ENCODE data around the gene TOMM5.
A peak's percentile ranks its signal among the peaks of the same experiment; 100 is the strongest.

TOMM5 gene

DNA sequence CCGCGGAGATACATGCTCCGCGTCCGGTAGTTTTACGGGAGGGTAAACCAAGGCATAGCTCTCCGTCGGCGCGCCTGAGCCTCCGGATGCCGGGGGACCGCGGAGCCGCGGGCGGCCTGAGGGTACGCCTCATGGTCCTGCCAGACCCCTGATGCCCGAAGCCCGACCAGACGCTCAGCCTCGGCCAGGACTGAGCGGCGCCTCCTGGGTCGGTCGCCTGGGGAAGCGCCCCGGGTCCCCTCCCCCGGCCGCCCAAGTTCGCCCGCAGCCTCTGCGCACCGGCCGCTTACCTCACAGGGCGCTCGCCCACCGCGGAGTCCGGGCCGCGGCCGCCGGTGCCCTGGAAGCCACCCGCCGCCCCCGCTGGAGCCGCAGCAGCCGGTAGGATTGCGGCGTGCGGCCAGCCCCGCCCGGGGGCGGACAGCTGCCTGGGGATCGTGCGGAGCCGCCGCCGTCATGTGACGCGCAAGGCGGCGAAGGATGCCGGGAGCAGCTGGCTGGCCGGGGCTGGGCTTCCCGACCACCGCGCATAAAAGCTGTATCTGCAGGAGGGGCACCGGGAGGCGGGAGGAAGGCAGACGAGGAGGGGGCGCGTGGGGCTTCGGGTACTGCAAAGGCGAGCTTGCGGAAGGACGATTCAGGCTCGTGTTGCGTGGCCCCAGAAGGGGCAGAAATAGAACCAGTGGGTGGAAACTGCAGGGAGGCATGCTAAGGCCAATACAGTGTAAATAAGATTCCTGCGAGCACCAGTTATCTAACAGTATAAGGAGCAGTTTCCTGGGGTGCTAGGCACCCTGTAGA, 16.3 kb downstream of the TOMM5 start, which contains the start of gene FBXO10:
Gene FBXO10, minus strand, starts transcription at position 460 of the 801 bp plus-strand sequence. CDS start 34,612 bp downstream, outside the sequence.
- H3K4me3 ChIP-seq (ENCODE audit: low read length) = peak within 1 kb of the TSS; percentile 88
- WGBS = 2% methylated on average over 81 of the region's 81 CpGs
- H3K9ac ChIP-seq (ENCODE audit: low read depth, low read length) = peak within 1 kb of the TSS; percentile 83
- H3K36me3 ChIP-seq (ENCODE audit: insufficient read depth, low read length) = peaks cover 14% of the 10 kb centered on the region
- H3K27ac ChIP-seq (ENCODE audit: low read depth, low read length) = peak within 1 kb of the TSS; percentile 78
- H3K9me3 ChIP-seq (ENCODE audit: insufficient read depth, low read depth, low read length) = no peaks in the 10 kb centered on the region
- peaks cover 33% of the 10 kb centered on the region for H3K4me1 ChIP-seq (ENCODE audit: insufficient read depth, low read length)
- no peaks in the 10 kb centered on the region for H3K27me3 ChIP-seq (ENCODE audit: insufficient read depth, low read length)

DNA sequence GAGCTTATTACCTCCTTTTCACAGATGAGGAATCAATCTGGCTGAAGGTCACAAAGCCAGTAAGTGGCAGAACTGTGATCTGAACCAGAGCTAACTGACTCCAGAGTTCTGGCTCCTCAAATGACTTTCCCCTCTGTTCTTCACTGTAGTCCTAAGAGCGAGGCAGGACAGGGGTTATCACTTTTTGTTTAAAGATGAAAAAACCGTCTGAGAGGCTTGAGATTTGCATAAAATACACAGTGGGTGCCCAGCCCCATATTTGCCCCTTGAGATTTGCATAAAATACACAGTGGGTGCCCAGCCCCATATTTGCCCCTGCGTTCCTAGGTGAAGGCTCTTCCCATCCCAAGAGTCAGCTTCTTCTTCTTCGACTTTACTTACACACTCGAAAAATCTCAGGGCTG, 16.9 kb downstream of the TOMM5 start:
- Histone ChIP-seq H3K9ac (ENCODE audit: low read depth, low read length) (peak overlapping the region; percentile 83), H3K27me3 (ENCODE audit: insufficient read depth, low read length) (no peaks in the 10 kb centered on the region), H3K9me3 (ENCODE audit: insufficient read depth, low read depth, low read length) (no peaks in the 10 kb centered on the region), H3K27ac (ENCODE audit: low read depth, low read length) (peak overlapping the region; percentile 78), H3K4me3 (ENCODE audit: low read length) (peak overlapping the region; percentile 88), H3K36me3 (ENCODE audit: insufficient read depth, low read length) (peaks cover 8% of the 10 kb centered on the region), H3K4me1 (ENCODE audit: insufficient read depth, low read length) (peaks cover 33% of the 10 kb centered on the region)
- WGBS = 11% methylated on average over 5 of the region's 5 CpGs

DNA sequence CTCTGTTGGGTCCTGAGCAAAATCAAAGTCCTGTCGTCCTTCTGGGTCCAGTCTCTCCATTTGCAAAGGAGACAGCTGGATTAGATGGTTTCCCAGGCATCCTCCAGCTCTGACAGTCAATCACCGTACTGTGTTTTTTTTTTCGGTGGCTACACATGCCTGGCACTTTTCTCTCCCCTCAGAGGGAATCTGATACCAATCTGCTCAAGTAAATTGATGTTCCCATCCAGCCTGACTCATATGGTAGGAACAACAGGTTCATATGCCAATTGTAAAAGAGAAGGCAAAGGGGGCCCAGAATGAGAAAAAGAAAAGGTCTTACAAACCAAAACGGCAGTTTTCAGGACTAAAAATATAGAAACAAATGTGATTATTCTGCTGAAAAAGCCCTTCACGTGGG, 17.4 kb downstream of the TOMM5 start:
- 58% methylated on average over 5 of the region's 5 CpGs for WGBS
- Histone ChIP-seq H3K27me3 (ENCODE audit: insufficient read depth, low read length) (no peaks in the 10 kb centered on the region), H3K9ac (ENCODE audit: low read depth, low read length) (no peak overlapping the region), H3K36me3 (ENCODE audit: insufficient read depth, low read length) (peaks cover 4% of the 10 kb centered on the region; the same call in 1 of the 2 replicates), H3K9me3 (ENCODE audit: insufficient read depth, low read depth, low read length) (no peaks in the 10 kb centered on the region), H3K4me3 (ENCODE audit: low read length) (peak overlapping the region; percentile 88), H3K4me1 (ENCODE audit: insufficient read depth, low read length) (peaks cover 33% of the 10 kb centered on the region), H3K27ac (ENCODE audit: low read depth, low read length) (peak overlapping the region; percentile 77; the same call in 1 of the 2 replicates)

DNA sequence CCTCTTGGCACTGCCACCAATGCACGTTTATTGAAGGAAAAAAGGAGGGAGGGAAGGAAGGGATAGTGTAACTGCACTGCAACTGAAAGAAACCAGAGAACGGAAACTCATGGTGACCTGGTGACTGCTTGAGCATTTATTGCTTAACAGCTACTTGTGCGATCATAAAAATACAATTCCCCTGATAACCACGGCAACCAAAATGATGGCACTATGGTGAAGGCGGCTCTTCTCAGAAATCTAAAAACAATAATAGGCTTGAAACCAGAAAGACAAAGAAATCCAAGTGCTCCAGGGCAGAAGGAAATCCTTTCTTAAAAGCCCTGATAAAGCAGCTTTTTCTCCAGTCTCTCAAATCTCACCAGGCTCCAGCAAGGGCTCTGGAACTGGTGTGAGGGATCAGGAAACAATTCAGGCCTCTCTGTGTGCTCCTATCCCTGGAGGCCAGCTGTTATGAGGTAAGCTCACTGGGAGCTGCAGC, 18.1 kb downstream of the TOMM5 start:
- H3K36me3 ChIP-seq (ENCODE audit: insufficient read depth, low read length) = peaks cover 3% of the 10 kb centered on the region; the same call in 1 of the 2 replicates
- no peaks in the 10 kb centered on the region for H3K9me3 ChIP-seq (ENCODE audit: insufficient read depth, low read depth, low read length)
- H3K27ac ChIP-seq (ENCODE audit: low read depth, low read length) = peak overlapping the region; percentile 77
- H3K4me1 ChIP-seq (ENCODE audit: insufficient read depth, low read length) = peaks cover 33% of the 10 kb centered on the region
- no peaks in the 10 kb centered on the region for H3K27me3 ChIP-seq (ENCODE audit: insufficient read depth, low read length)
- WGBS = 63% methylated on average over 5 of the region's 5 CpGs
- H3K4me3 ChIP-seq (ENCODE audit: low read length) = peak overlapping the region; percentile 88
- H3K9ac ChIP-seq (ENCODE audit: low read depth, low read length) = peak overlapping the region; percentile 48; the same call in 1 of the 2 replicates

DNA sequence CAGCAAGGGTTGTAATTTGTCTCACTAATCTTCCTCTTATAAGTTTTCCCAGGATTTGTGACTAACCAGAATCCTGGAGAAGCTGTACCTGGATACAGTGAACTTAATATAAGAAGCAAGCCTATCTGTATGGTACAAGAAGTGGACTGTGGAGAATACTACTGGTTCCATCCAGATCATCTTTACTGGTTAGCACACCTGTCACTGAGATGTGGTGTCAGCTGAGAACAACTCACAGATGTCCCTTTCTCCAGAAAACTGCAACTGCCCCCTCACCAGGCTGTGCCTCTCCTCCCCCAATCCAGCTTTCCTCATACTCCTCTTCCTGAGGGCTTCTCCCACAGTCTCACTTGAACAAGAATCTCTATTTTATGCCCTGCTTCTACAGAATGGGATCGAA, 21.1 kb downstream of the TOMM5 start:
- no peak overlapping the region for H3K4me3 ChIP-seq (ENCODE audit: low read length)
- peaks cover 32% of the 10 kb centered on the region for H3K4me1 ChIP-seq (ENCODE audit: insufficient read depth, low read length)

DNA sequence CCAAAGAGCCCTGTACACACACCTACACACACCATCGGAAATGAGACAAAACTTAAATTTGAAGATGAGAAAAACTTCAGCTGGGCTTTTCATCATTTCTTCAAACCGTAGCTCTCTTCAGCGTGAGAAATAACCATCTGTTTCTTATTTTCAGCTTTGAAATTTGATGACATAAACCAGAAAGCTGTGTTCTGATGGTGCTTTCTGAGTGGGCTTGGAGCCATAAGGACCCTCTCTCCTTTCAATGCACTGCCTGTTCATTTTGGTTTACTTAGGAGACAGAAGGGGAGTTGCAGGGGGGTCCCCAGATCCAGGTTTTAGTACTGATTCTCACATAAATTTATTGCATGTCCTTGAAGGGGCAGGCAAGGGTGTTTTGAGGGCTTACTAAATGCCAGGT, 25.7 kb downstream of the TOMM5 start:
- WGBS = 95% methylated on average over 3 of the region's 3 CpGs
- H3K27me3 ChIP-seq (ENCODE audit: insufficient read depth, low read length) = no peaks in the 10 kb centered on the region
- no peak overlapping the region for H3K27ac ChIP-seq (ENCODE audit: low read depth, low read length)
- peaks cover 13% of the 10 kb centered on the region; the same call in 1 of the 2 replicates for H3K9me3 ChIP-seq (ENCODE audit: insufficient read depth, low read depth, low read length)
- peaks cover 9% of the 10 kb centered on the region for H3K4me1 ChIP-seq (ENCODE audit: insufficient read depth, low read length)
- no peak overlapping the region for H3K9ac ChIP-seq (ENCODE audit: low read depth, low read length)
- peaks cover 16% of the 10 kb centered on the region for H3K36me3 ChIP-seq (ENCODE audit: insufficient read depth, low read length)
- no peak overlapping the region for H3K4me3 ChIP-seq (ENCODE audit: low read length)

More for the DNA sequence above, 21.1 kb downstream of the TOMM5 start:
- no CpG with 5 or more reads among the region's 1 CpG for WGBS
- Histone ChIP-seq H3K27ac (ENCODE audit: low read depth, low read length) (no peak overlapping the region), H3K27me3 (ENCODE audit: insufficient read depth, low read length) (no peaks in the 10 kb centered on the region), H3K9ac (ENCODE audit: low read depth, low read length) (no peak overlapping the region), H3K9me3 (ENCODE audit: insufficient read depth, low read depth, low read length) (no peaks in the 10 kb centered on the region), H3K36me3 (ENCODE audit: insufficient read depth, low read length) (no peaks in the 10 kb centered on the region; the same call in 1 of the 2 replicates)

DNA sequence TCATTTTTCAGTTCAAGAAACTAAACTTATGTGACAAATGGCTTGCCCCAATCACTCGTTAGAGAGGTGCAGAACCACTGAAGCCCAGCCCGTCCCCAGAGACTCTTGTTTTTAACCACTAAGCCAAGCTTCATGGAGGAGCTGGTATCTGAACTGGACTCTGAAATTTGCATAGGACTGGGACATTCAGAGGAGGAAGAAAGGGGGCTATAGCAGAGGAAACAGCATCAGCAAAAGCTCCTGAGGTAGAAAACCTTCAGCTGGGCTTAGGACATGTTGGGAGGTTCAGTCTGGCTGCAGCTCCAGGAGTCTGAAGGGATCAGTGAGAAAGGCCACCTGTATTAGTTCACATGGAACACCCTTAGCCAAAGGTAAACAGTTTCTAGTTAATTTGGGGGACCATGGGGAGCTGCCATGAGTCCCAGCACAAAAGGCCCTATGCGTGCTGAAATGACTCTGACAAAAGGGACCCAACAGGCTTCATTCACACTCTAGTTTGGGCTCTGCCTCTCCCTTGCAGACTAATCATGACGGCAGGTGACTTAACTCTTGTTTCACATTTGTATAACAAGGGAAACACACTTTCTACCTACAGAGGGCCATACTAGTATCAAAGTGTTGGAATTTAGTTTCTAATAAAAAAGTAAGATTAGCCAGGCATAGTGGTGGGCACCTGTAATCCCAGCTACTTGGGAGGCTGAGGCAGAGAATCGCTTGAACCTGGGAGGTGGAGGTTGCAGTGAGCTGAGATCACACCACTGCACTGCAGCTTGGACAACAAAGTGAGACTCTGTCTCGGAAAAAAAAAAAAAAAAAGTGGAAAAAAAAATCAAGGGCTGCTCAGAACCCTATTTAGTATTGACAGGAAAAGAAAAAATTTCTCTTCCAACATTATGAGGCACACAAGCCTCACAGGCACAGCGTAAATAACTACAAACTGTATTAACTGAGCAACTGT, 26.5 kb downstream of the TOMM5 start:
- peaks cover 13% of the 10 kb centered on the region; the same call in 1 of the 2 replicates for H3K9me3 ChIP-seq (ENCODE audit: insufficient read depth, low read depth, low read length)
- peaks cover 16% of the 10 kb centered on the region for H3K36me3 ChIP-seq (ENCODE audit: insufficient read depth, low read length)
- no peaks in the 10 kb centered on the region for H3K27me3 ChIP-seq (ENCODE audit: insufficient read depth, low read length)
- WGBS = 83% methylated on average over 6 of the region's 7 CpGs
- no peak overlapping the region for H3K4me3 ChIP-seq (ENCODE audit: low read length)
- no peak overlapping the region for H3K9ac ChIP-seq (ENCODE audit: low read depth, low read length)
- peak overlapping the region; percentile 47; the same call in 1 of the 2 replicates for H3K27ac ChIP-seq (ENCODE audit: low read depth, low read length)
- H3K4me1 ChIP-seq (ENCODE audit: insufficient read depth, low read length) = peaks cover 9% of the 10 kb centered on the region

DNA sequence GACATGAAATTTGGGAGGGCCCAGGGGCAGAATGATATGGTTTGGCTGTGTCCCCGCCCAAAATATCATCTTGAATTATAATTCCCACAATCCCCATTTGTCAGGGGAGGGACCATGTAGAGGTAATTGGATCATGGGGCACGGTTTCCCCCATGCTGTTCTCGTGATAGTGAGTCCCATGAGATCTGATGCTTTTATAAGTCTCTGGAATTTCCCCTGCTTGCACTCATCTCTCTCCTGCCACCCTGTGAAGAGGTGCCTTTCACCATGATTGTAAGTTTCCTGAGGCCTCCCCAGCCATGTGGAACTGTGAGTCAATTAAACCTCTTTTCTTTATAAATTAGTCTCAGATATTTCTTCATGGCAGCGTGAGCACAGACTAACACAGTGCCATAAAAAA, 27.5 kb downstream of the TOMM5 start:
- Histone ChIP-seq H3K27me3 (ENCODE audit: insufficient read depth, low read length) (no peaks in the 10 kb centered on the region), H3K36me3 (ENCODE audit: insufficient read depth, low read length) (peaks cover 16% of the 10 kb centered on the region), H3K4me3 (ENCODE audit: low read length) (no peak overlapping the region), H3K4me1 (ENCODE audit: insufficient read depth, low read length) (peaks cover 9% of the 10 kb centered on the region), H3K9ac (ENCODE audit: low read depth, low read length) (no peak overlapping the region), H3K9me3 (ENCODE audit: insufficient read depth, low read depth, low read length) (peaks cover 13% of the 10 kb centered on the region; the same call in 1 of the 2 replicates), H3K27ac (ENCODE audit: low read depth, low read length) (no peak overlapping the region)
- WGBS = 95% methylated on average over 3 of the region's 4 CpGs

DNA sequence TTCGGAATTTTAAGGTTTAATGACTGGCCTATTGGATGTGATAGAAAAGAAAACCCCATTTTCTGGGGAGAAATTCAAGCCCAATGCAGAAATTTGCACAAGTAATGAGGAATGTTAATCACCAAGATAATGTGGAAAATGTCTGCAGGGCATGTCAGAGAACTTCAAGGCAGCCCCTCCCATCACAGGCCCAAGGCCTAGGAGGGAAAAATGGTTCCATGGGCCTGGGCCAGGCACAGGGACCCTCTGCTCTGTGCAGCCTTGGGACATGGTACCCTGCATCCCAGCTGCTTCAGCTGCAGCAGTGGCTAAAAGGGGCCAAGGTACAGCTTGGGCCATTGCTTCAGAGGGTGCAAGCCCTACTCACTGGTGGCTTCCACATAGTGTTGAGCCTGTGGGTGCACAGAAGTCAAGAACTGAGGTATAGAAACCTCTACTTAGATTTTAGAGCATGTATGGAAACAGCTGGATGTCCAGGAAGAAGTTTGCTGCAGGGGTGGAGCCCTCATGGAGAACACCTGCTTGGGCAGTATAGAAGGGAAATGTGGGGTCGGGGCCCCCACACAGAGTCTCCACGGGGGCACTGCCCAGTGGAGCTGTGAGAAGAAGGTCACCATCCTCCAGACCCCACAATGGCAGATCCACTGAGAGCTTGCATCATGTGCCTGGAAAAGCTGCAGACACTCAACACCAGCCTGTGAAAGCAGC, 28.4 kb downstream of the TOMM5 start:
- peaks cover 17% of the 10 kb centered on the region for H3K4me1 ChIP-seq (ENCODE audit: insufficient read depth, low read length)
- H3K36me3 ChIP-seq (ENCODE audit: insufficient read depth, low read length) = peaks cover 16% of the 10 kb centered on the region
- peaks cover 13% of the 10 kb centered on the region; the same call in 1 of the 2 replicates for H3K9me3 ChIP-seq (ENCODE audit: insufficient read depth, low read depth, low read length)
- H3K9ac ChIP-seq (ENCODE audit: low read depth, low read length) = no peak overlapping the region
- WGBS = 61% methylated on average over 3 of the region's 3 CpGs
- no peaks in the 10 kb centered on the region for H3K27me3 ChIP-seq (ENCODE audit: insufficient read depth, low read length)
- no peak overlapping the region for H3K4me3 ChIP-seq (ENCODE audit: low read length)
- H3K27ac ChIP-seq (ENCODE audit: low read depth, low read length) = no peak overlapping the region

DNA sequence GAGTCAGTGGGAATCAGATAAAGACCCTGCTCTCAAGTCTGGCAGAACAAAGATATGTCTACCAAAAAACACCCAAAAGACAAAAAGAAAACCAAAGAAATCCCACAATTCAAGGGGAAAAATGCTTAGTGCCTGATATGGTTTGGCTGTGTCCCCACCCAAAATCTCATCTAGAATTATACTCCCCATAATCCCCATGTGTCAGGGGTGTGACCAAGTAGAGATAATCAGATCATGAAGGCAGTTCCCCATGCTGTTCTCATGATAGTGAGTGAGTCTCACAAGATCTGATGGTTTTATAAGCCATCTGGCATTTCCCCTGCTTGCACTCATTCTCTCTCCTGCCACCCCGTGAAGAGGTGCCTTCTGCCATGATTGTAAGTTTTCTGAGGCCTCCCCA, 29.6 kb downstream of the TOMM5 start:
- H3K4me1 ChIP-seq (ENCODE audit: insufficient read depth, low read length) = peaks cover 17% of the 10 kb centered on the region
- H3K27ac ChIP-seq (ENCODE audit: low read depth, low read length) = no peak overlapping the region
- no peaks in the 10 kb centered on the region for H3K27me3 ChIP-seq (ENCODE audit: insufficient read depth, low read length)
- H3K9ac ChIP-seq (ENCODE audit: low read depth, low read length) = no peak overlapping the region
- 88% methylated on average over 1 of the region's 1 CpG for WGBS
- H3K9me3 ChIP-seq (ENCODE audit: insufficient read depth, low read depth, low read length) = peaks cover 13% of the 10 kb centered on the region; the same call in 1 of the 2 replicates
- peaks cover 16% of the 10 kb centered on the region for H3K36me3 ChIP-seq (ENCODE audit: insufficient read depth, low read length)
- H3K4me3 ChIP-seq (ENCODE audit: low read length) = no peak overlapping the region
